GM18507 (cell line): ENCODE results near the gene DNAH14.
"Not testable (repeated sequence)": the region's sequence is repeated elsewhere in the genome, so short reads cannot be mapped to it uniquely, and the experiment has no call there.

Experiments
- DNase-seq: peaks from one replicate; pipeline ENCODE4 v3.0.0; 2011; ENCODE audit warnings: low read depth; ENCODE audit not compliant: insufficient read length; ENCODE audit errors: extremely low spot score
- FAIRE-seq: peaks from 2 replicates; lab custom pipeline; 2011; peaks lifted over from hg19 to GRCh38; lab: Jason Lieb, UNC

DNAH14 gene

GRCh38 chr1:225318706-225319575, 389.5 kb downstream of the DNAH14 start:
- FAIRE-seq (peak; percentile 83), DNase-seq (peak; percentile 11)

- DNase-seq (no peak), FAIRE-seq (no peak)
These were observed 390.4 kb downstream of the DNAH14 start for GRCh38 chr1:225319871-225320270.

GRCh38 chr1:225321784-225322183, 392.3 kb downstream of the DNAH14 start:
- no peak for DNase-seq
- no peak for FAIRE-seq

GRCh38 chr1:225329041-225329440, 399.6 kb downstream of the DNAH14 start:
- DNase-seq: no peak
- no peak for FAIRE-seq

GRCh38 chr1:225329996-225330395, 400.5 kb downstream of the DNAH14 start:
- FAIRE-seq, DNase-seq: not testable (repeated sequence)

- DNase-seq (no peak), FAIRE-seq (no peak)
These were observed 403.2 kb downstream of the DNAH14 start for GRCh38 chr1:225332686-225333085.

- not testable (repeated sequence) for FAIRE-seq, DNase-seq
These were observed 405.8 kb downstream of the DNAH14 start for GRCh38 chr1:225335098-225335778.

- FAIRE-seq: no peak
- no peak for DNase-seq
These were observed 409.1 kb downstream of the DNAH14 start for GRCh38 chr1:225338545-225338944.

GRCh38 chr1:225341642-225342041, 412.2 kb downstream of the DNAH14 start:
- no peak for DNase-seq
- no peak for FAIRE-seq

GRCh38 chr1:225342695-225343094, 413.2 kb downstream of the DNAH14 start:
- FAIRE-seq (no peak), DNase-seq (no peak)

- FAIRE-seq: no peak
- no peak for DNase-seq
These were observed 414.1 kb downstream of the DNAH14 start for GRCh38 chr1:225343618-225344017.

GRCh38 chr1:225347123-225347683, 417.7 kb downstream of the DNAH14 start:
- no peak for FAIRE-seq
- DNase-seq: no peak

GRCh38 chr1:225348400-225348799, 418.9 kb downstream of the DNAH14 start:
- FAIRE-seq: no peak
- no peak for DNase-seq

- DNase-seq (no peak), FAIRE-seq (no peak)
These were observed 420.4 kb downstream of the DNAH14 start for GRCh38 chr1:225349826-225350225.

- no peak for FAIRE-seq
These were observed 421.4 kb downstream of the DNAH14 start for GRCh38 chr1:225350872-225351271.

GRCh38 chr1:225354906-225355305, 425.4 kb downstream of the DNAH14 start:
- DNase-seq (no peak), FAIRE-seq (no peak)

More at GRCh38 chr1:225350872-225351271, 421.4 kb downstream of the DNAH14 start:
- no peak for DNase-seq

- FAIRE-seq (peak; percentile 5), DNase-seq (no peak)
These were observed 426.4 kb downstream of the DNAH14 start for GRCh38 chr1:225355863-225356262.

- DNase-seq (no peak), FAIRE-seq (no peak)
These were observed 430.6 kb downstream of the DNAH14 start for GRCh38 chr1:225360119-225360518.

GRCh38 chr1:225361176-225361575, 431.7 kb downstream of the DNAH14 start:
- DNase-seq (no peak), FAIRE-seq (no peak)

GRCh38 chr1:225362805-225363204, 433.3 kb downstream of the DNAH14 start:
- DNase-seq (no peak), FAIRE-seq (no peak)
